NCI-H510A (cell line): ENCODE data around the gene KSR2.
"Not testable (repeated sequence)": the region's sequence is repeated elsewhere in the genome, so short reads cannot be mapped to it uniquely, and the experiment has no call there.

Experiments
- DNase-seq: peaks from one replicate; lab custom pipeline; 2025; lab: John Stamatoyannopoulos, UW

KSR2 gene

GRCh38 chr12:117890644-117891043 lies 78.1 kb downstream of the KSR2 start:
- DNase-seq, result no peak

DNA sequence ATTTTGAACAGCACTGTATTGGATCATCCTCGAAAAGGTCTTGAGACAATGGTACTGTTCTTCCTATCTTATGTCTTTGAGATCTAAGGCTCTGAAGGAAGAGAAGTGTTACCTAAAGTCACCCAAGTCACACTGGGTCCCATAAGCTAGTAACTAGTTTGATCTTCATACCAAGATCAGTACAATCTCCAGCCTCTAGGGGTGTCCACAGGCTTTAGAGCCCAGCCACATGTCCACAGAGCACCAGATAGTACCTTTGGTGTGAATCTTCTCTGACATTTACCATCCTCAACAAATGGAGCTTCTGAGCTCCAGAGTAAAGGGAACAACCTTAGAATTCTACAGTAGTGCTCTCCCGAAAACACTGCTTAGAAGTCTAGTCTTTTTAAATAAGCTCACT lies 78.7 kb downstream of the KSR2 start:
- no peak for DNase-seq

DNA sequence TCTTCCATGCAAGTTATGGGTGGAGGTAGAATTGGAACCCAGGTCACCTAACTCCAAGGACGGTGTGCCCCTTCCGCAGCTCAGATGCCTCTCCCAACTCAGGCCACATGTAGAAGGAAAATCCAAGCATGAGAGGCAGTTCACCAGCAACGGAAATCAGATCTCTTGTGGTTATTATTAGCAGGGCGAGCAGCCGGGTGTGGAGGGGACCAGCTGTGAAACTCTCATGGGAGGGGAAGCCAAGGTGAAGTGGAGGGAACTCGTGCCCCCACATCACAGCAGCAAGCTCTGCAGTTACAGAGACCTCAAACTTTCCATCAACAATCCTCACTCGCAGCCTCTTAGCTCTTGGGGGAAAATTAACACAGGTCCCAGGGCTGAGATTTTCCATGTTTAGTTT lies 79.7 kb downstream of the KSR2 start:
- no peak for DNase-seq

DNA sequence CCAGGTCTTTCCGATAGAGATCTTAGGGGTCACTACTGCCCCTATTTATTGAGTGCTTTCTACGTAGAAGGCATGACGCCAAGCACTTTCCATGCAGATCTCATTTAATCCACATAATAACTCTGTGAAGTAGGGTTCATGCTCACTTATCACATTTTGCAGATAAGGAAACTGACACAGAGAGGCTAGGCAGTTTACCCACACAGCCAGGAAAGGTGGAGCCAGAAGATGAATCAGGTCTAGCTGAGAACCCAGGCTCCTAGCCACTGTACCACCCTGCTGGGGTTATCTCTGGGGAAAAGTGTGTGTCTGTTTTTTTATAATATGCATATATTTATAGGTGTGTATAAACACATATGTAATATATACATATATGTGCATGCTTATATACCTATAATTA lies 83.6 kb downstream of the KSR2 start:
- DNase-seq, result no peak

DNA sequence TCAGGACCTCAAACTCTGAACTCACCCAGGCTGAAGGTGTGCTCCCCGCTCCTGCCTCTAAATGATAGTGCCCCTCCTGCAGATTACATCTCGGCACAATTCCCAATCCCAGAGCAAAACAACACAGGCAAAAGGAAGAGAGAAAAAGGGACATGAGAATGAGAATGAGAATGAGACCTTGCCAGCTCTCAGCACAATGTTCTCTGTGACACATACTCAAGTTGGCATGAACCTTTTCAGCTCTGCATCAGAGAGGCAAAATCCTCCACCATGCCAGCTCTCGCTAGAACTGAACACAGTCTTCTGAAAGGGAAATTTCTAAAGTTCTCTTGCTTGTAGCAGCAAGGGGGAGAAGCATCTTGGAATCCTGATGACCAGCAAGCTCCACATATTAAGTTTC lies 84.6 kb downstream of the KSR2 start:
- no peak for DNase-seq

DNA sequence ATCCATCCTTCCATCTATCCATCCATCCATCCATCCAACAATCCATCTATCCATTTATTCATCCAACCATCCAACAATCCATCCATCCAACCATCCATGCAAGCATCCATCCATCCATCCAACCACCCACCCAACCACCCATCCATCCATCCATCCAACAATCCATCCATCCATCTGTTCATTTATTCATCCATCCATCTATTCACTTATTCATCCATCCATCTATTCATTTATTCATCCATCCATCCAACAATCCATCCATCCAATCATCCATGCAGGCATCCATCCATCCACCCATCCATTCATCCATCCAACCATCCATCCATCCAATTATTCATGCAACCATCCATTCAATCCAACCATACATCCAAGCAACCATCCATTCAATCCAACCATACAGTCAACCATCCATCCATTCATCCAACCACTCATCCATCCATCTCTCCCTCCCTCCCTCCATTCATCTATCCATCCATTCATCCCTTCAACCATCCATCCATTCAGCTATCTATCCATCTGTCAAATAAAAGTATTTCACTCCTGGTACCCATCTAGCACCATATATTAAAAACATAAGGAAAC lies 86.1 kb downstream of the KSR2 start:
- no peak for DNase-seq

DNA sequence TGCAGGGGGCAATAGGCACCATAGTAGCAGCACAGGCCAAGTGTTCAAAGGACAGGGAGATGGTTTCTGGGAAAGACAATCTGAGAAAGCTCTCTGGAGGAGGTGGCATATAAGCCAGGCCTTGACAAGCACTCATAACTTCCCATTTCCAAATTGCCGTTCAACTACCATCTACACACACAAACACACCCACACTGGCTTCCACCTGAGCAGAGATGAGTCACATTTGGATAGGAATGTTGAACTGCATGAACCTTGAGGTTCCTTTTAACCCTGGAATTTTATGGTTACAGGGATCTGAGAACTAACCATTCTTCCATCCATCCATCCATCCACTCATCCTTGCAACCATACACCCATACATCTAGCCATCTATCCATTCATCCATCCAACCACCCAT lies 86.6 kb downstream of the KSR2 start:
- DNase-seq, result no peak

DNA sequence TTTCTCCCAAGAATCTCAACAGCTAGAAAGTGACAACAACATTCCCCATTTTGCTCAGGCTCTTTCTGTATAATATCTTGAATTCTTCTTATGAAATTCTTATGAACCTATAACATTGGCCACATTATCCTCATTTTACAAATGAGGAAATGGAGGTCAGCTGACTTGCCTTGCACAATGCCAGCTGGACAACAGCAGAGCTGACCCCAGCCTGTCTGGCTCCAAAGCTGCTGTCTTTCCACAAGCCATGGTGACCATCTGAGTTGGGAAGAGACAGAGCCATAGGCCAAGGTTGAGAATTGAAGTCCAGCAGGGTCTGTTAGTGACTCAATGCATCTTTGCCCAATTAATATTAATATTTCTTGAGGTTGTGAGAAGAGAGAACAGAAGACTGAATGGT lies 87.3 kb downstream of the KSR2 start:
- no peak for DNase-seq

- DNase-seq, result no peak
These were observed 90.2 kb downstream of the KSR2 start for GRCh38 chr12:117878605-117879004.

GRCh38 chr12:117876436-117876816 lies 92.4 kb downstream of the KSR2 start:
- no peak for DNase-seq

GRCh38 chr12:117875744-117876435 lies 92.9 kb downstream of the KSR2 start:
- DNase-seq, result peak; percentile 69

DNA sequence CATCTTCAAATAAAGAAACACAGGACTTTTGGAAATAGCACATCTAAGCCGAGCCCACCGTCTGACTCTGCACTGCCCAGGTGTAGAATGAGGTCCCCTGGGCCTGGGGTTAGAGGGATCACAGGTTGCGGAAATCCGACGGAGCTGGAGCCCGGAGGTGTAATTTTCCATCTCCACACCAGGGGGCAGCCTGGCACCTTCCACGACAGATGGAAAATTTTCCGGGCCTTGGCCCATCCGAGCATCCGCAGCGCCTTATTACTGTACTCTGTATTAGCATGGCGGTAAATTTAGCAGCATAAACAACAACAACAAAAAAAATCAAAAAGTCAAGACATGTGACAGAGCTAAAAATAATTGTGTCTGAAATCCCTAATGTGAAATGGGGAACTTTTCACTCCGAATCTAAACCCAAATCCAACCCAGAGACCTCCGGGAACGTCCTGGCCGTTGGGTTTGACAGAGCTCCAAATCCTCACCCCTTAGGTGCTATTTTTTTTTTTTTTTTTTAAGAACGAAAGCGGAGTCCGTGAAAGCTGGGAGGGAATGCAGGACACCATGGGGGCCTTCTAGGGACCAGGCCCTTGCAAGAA lies 93.9 kb downstream of the KSR2 start:
- peak; percentile 64 for DNase-seq

DNA sequence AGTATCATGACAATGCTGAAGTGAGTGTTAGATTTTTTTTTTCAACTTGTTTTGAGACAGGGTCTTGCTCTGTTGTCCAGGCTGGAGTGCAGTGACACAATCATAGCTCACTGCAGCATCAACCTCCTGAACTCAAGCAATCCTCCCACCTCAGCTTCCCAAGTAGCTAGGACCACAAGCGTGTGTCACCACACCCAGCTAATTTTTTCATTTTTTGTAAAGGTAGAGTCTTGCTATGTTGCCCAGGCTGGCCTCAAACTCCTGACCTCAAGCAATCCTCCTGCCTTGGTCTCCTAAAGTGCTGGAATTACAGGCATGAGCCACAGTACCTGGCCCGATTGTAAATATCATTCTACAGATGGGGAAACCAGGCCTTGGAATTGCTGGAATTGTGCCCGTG lies 94.6 kb downstream of the KSR2 start:
- not testable (repeated sequence) for DNase-seq

- no peak for DNase-seq
These were observed 96.1 kb downstream of the KSR2 start for GRCh38 chr12:117872546-117873169.

DNA sequence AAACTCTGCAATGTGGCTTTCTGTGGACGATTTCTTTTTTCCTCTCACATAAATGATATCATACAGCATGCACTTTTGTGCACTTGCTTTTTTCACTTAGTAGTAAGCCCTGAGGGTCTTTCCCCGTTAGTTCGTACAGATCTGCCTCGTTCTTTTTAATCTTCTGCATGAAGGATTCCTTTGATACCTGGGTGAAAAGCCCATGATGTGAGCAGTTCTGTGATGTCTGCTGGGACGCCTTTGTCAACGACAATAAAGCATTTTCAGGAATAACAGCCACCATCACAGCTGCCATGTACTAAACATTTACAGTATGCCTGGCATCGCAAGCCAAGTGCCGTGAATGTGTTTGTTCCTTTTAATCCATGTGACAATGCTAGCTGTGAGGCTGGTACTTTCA lies 99.2 kb downstream of the KSR2 start:
- DNase-seq, result no peak

GRCh38 chr12:117867348-117867747 lies 101.4 kb downstream of the KSR2 start:
- no peak for DNase-seq

- DNase-seq, result no peak
These were observed 103.3 kb downstream of the KSR2 start for GRCh38 chr12:117865505-117865904.

- DNase-seq, result no peak
These were observed 105.6 kb downstream of the KSR2 start for GRCh38 chr12:117863002-117863709.

DNA sequence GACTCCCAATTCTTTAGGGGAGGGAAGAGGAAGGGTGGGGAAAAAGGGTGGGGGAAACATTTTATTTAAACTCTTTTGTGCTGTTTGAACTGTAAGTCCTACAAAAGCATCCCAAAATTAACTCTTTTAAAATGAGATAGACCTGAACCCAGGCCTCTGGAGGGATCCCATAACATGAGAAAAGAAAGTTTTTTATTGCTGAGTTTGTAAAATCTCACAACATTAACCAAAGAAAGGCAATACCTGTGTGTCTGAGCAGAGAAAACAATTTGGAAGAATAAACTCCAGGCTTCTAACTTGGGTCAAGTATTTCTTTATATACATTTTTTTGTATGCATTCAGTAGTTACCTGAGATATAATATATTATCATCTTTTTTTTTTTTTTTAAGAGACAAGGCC lies 107.1 kb downstream of the KSR2 start:
- no peak for DNase-seq

GRCh38 chr12:117860787-117861290 lies 108.0 kb downstream of the KSR2 start:
- peak; percentile 54 for DNase-seq

GRCh38 chr12:117860111-117860510 lies 108.7 kb downstream of the KSR2 start:
- no peak for DNase-seq
